Liver (tissue), 4 donors: Measurements from ENCODE around the gene ACAN. TPM values are rescaled to one million over a fixed set of nuclear protein-coding genes. Genes with fewer than 3 reads are reported as not detected.

Experiments
- polyA plus RNA-seq, 2 donors: library from polyadenylated mRNA; stranded (reverse) in 1 of 2; unstranded in 1 of 2; fragments of 200-250 nt in 1 of 2; fragments of >200 nt in 1 of 2; fragmentation: Nextera tagmentation in 1 of 2; extraction: Ambion mirVana in 1 of 2; gene quantifications; one replicate each; pipeline versions ENCODE4 v1.2.1 to v1.2.3, GENCODE V29; 2013 to 2015
- total RNA-seq, 2 donors: library from RNA; depleted of rRNA; stranded (reverse); fragments of >200 nt; gene quantifications; one replicate each; pipeline ENCODE4 v1.2.3, GENCODE V29; 2014
- donor health status: healthy.
- donor health status: healthy.
- donor health status: healthy.

The ACAN gene
- total and polyA plus RNA-seq, 4 donors, result under 0.01 to 0.05 (median under 0.01) TPM; not detected in 1

Other genes starting within 250 kb of the ACAN start
- 10 to 100 TPM; 13.1 to 19.2 TPM for gene AEN, start 182.1 kb upstream of the ACAN start, total RNA-seq
- 1 to 10 TPM; 2.8 to 8.0 TPM for gene AEN, start 182.1 kb upstream of the ACAN start, polyA plus RNA-seq
- gene ISG20, start 164.4 kb upstream of the ACAN start, total RNA-seq, result 10 to 100 TPM in 1 of 2 donors, 1 to 10 TPM in 1; 6.8 to 36.5 TPM
- gene ISG20, start 164.4 kb upstream of the ACAN start, polyA plus RNA-seq, result 10 to 100 TPM; 14.1 to 14.5 TPM
- gene HAPLN3, start 92.1 kb downstream of the ACAN start, total RNA-seq, result under 1 TPM; 0.33 to 0.51 TPM
- under 1 TPM; 0.21 to 0.35 TPM for gene HAPLN3, start 92.1 kb downstream of the ACAN start, polyA plus RNA-seq
- 10 to 100 TPM in 1 of 2 donors, 1 to 10 TPM in 1; 6.6 to 13.6 TPM for gene MFGE8, start 109.9 kb downstream of the ACAN start, total RNA-seq
- 10 to 100 TPM; 12.0 to 14.8 TPM for gene MFGE8, start 109.9 kb downstream of the ACAN start, polyA plus RNA-seq